HepG2 (cell line): Measurements from ENCODE around the gene FRAS1. TPM values are rescaled to one million over a fixed set of nuclear protein-coding genes. Genes with fewer than 3 reads are reported as not detected.

Experiments
- ATAC-seq: fragments of 200-7000 bp; cut with Tn5 transposase; 3 replicates; pipeline ENCODE4 v1.9.1; 2020; ENCODE audit warnings: mild to moderate bottlenecking, moderate library complexity
- BruUV-seq: library from RNA; stranded (reverse); fragments of 400-500 nt; replicated peaks from 2 replicates; lab custom pipeline; 2021; lab: Mats Ljungman, UMichigan
- CTCF ChIA-PET: fragments of 300-600 bp; formaldehyde crosslinking; extraction: SDS; loops from one replicate; lab custom pipeline; 2021; ENCODE audit warnings: low total read pairs, inconsistent platforms, low intra/inter-chr PET ratio; lab: Yijun Ruan, JAX
- POLR2A ChIA-PET: fragments of 350-600 bp; sonication (Branson Sonifier 250); formaldehyde crosslinking; loops from one replicate; lab custom pipeline; 2020; ENCODE audit warnings: antibody characterized with exemption, inconsistent platforms; lab: Yijun Ruan, JAX
- DNase-seq: peaks from one replicate; pipeline ENCODE4 v3.0.0-alpha.2; 2015; ENCODE audit warnings: low spot score
- FAIRE-seq: peaks from 3 replicates; lab custom pipeline; 2011; peaks lifted over from hg19 to GRCh38; lab: Jason Lieb, UNC
- H2AFZ ChIP-seq: one replicate; pipeline ENCODE4 v1.6.1; 2011; ENCODE audit warnings: low read length, inconsistent platforms
- H3K27ac ChIP-seq: fragments of 300-600 bp; 3 replicates; pipeline ENCODE4 v1.8.0; 2011; ENCODE audit warnings: mixed run types, mild to moderate bottlenecking, mixed read lengths, low read length, inconsistent platforms; ENCODE audit not compliant: insufficient read depth; ENCODE audit errors: extremely low read length
- H3K27me3 ChIP-seq, 2 experiments: fragments of 200-600 bp in 1 of 2; 2 replicates in 1 of 2; 3 replicates in 1 of 2; pipeline versions ENCODE4 v1.6.0 to v1.8.0; 2011; ENCODE audit warnings: low read length in 2 of 2, mild to moderate bottlenecking in 2 of 2, moderate library complexity in 2 of 2, inconsistent platforms in 1 of 2; ENCODE audit not compliant: insufficient read depth in 2 of 2, control insufficient read depth in 1 of 2
- H3K36me3 ChIP-seq, 2 experiments: fragments of 200-600 bp in 1 of 2; replicated peaks in 1 of 2; 2 replicates in 1 of 2; 3 replicates in 1 of 2; pipeline versions ENCODE4 v1.5.1 to v1.8.0; 2011; ENCODE audit warnings: low read length in 2 of 2, inconsistent platforms in 1 of 2; ENCODE audit not compliant: insufficient read depth in 2 of 2, control insufficient read depth in 1 of 2
- H3K4me1 ChIP-seq: 2 replicates; pipeline ENCODE4 v1.5.1; 2012; ENCODE audit warnings: low read length, inconsistent platforms; ENCODE audit not compliant: insufficient read depth
- H3K4me2 ChIP-seq: 2 replicates; pipeline ENCODE4 v1.6.0; 2011; ENCODE audit warnings: low read depth, low read length, inconsistent platforms
- H3K4me3 ChIP-seq, 3 experiments: fragments of 200-600 bp in 1 of 3; sonication (generic), shearing (Covaris generic) in 1 of 3; replicated peaks in 1 of 3; 2 replicates each; pipeline ENCODE4 v1.5.1; 2011 to 2016; ENCODE audit warnings: low read length in 3 of 3, inconsistent platforms in 2 of 3, low read depth in 2 of 3, mild to moderate bottlenecking in 2 of 3, control low read depth in 1 of 3, mixed read lengths in 1 of 3; ENCODE audit not compliant: insufficient read depth in 1 of 3
- H3K79me2 ChIP-seq: one replicate; pipeline ENCODE4 v1.6.1; 2011; ENCODE audit warnings: low read length, inconsistent platforms; ENCODE audit not compliant: insufficient read depth
- H3K9ac ChIP-seq: 2 replicates; pipeline ENCODE4 v1.6.0; 2011; ENCODE audit warnings: mild to moderate bottlenecking, low read depth, low read length, inconsistent platforms; ENCODE audit not compliant: insufficient read depth
- H3K9me3 ChIP-seq: 2 replicates; pipeline ENCODE4 v1.5.1; 2012; ENCODE audit warnings: mild to moderate bottlenecking, low read length
- H4K20me1 ChIP-seq: 2 replicates; pipeline ENCODE4 v1.6.0; 2011; ENCODE audit warnings: inconsistent platforms, mild to moderate bottlenecking, low read length, moderate library complexity; ENCODE audit not compliant: insufficient read depth
- HOXA7 ChIP-seq: sonication (generic); formaldehyde crosslinking; IDR thresholded peaks from 2 replicates; pipeline ENCODE4 v1.8.1; 2022; ENCODE audit warnings: mild to moderate bottlenecking, missing genetic modification reagents, moderate library complexity
- MBNL3 ChIP-seq: fragments of 250-450 bp; sonication (Bioruptor Pico); conservative IDR thresholded peaks from 2 replicates; pipeline ENCODE4 v1.8.0; 2022; ENCODE audit warnings: mild to moderate bottlenecking, inconsistent platforms
- THYN1 ChIP-seq: sonication (generic); formaldehyde crosslinking; IDR thresholded peaks from 2 replicates; pipeline ENCODE4 v1.8.1; 2023; ENCODE audit warnings: low read depth, mild to moderate bottlenecking, moderate library complexity, missing genetic modification reagents, borderline replicate concordance
- ZBTB43 ChIP-seq: sonication (generic); formaldehyde crosslinking; conservative IDR thresholded peaks from 2 replicates; pipeline ENCODE4 v1.4.0; 2020; ENCODE audit warnings: missing genetic modification reagents
- ZFP37 ChIP-seq: sonication (generic); formaldehyde crosslinking; IDR thresholded peaks from 2 replicates; pipeline ENCODE4 v1.4.0; 2020; ENCODE audit warnings: missing genetic modification reagents, borderline replicate concordance
- ZFY ChIP-seq: sonication (generic); formaldehyde crosslinking; IDR thresholded peaks from 2 replicates; pipeline ENCODE4 v1.4.0; 2020; ENCODE audit warnings: missing genetic modification reagents
- ZNF205 ChIP-seq: IDR thresholded peaks from 2 replicates; pipeline ENCODE4 v1.6.1; 2018; ENCODE audit warnings: missing biosample characterization, missing genetic modification reagents
- ZNF546 ChIP-seq: sonication (generic); formaldehyde crosslinking; conservative IDR thresholded peaks from 2 replicates; pipeline ENCODE4 v1.8.1; 2023; ENCODE audit warnings: mild to moderate bottlenecking, missing genetic modification reagents
- ZNF7 ChIP-seq: IDR thresholded peaks from 2 replicates; pipeline ENCODE4 v1.6.1; 2016; ENCODE audit warnings: missing biosample characterization, missing genetic modification reagents
- WGBS: methylation state at CpG from one replicate; pipeline ENCODE4 v1.1.6; 2017; ENCODE audit warnings: low lambda C conversion rate; 5-methylcytosine and 5-hydroxymethylcytosine counted together
- in situ Hi-C: cut with HindIII; loops from 2 replicates; pipeline ENCODE4 v1.10.0; 2017; ENCODE audit warnings: low pct_unique_long_range_greater_than_20kb; ENCODE audit not compliant: extremely low pct_ligation_motif_present
- intact Hi-C: fragments of 100-400 bp; cut with micrococcal nuclease; formaldehyde crosslinking; loops from one replicate; pipeline ENCODE4 v1.10.0; 2022; ENCODE audit not compliant: unreplicated experiment
- polyA plus RNA-seq, 8 experiments: library from polyadenylated mRNA; depleted of rRNA in 3 of 8; stranded (reverse) in 7 of 8; unstranded in 1 of 8; fragments of >200 nt; fragmentation: Illumina TruSeq in 4 of 8; extraction: Trizol in 4 of 8; gene quantifications; 2 replicates each; pipeline versions ENCODE4 v1.2.1 to v1.2.3, GENCODE V29; 2011 to 2016; ENCODE audit warnings: low read depth in 4 of 8, missing spikeins in 1 of 8, mixed read lengths in 1 of 8; ENCODE audit not compliant: insufficient read depth in 1 of 8
- total RNA-seq, 5 experiments: library from RNA; depleted of rRNA; stranded (reverse); fragments of >200 nt; fragmentation: Illumina TruSeq; extraction: Trizol; gene quantifications; 2 replicates each; pipeline ENCODE4 v1.2.3, GENCODE V29; 2016; ENCODE audit warnings: low read depth in 1 of 5
- TF ChIP-seq, protein P1 (sequence below): sonication (generic); formaldehyde crosslinking; IDR thresholded peaks from one replicate; pipeline ENCODE4 v1.5.1; 2020; ENCODE audit warnings: mild to moderate bottlenecking, missing genetic modification reagents; ENCODE audit errors: not compliant biosample characterization
- TF ChIP-seq, protein P2 (sequence below): sonication (generic); formaldehyde crosslinking; IDR thresholded peaks from 2 replicates; pipeline ENCODE4 v1.4.0; 2020; ENCODE audit warnings: mild to moderate bottlenecking, missing genetic modification reagents, borderline replicate concordance

Gene FRAS1
- total and polyA plus RNA-seq, 2 of the 13 experiments (the other 11 are each of a cell fraction or from before 2014, with no cell fraction given), result 22.5 to 31.6 TPM

DNA sequence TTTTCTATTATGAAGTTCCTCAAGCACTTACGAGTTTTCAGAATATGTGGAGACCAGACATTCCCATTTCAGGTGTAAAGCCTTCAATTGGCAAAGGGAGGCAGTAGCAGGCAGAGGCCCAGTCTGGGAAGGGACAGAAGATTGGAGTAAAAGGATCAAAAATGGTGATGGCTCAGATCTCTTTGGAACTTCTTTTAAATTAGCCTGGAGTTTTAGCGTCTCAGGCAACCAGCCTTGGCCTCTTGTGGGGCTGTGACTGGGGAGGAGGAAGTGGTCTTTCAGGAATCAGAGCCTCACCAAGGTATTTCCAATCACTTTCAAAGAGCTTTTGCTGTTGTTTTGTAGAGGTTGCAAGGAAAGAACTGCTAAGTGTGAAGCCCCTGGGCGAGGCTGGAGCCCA lies 239.1 kb downstream of the FRAS1 start:
- no TSS peak for BruUV-seq
- no peak for ATAC-seq
- intact Hi-C loops, result loop anchor here (10.0 kb wide), 1 partner anchor 241 kb away; the partner anchor contains the start of gene FRAS1
- H3K4me2 ChIP-seq, result no peak overlapping the region
- H2AFZ ChIP-seq, result no peak overlapping the region
- no peak overlapping the region for H3K27ac ChIP-seq
- CTCF ChIA-PET, result no interaction called here
- H3K4me3 ChIP-seq, result no peak overlapping the region
- H3K36me3 ChIP-seq, result peaks cover 10 to 30% of the 10 kb centered on the region in 2 experiments; a peak in 3 of 5 replicates
- H3K9me3 ChIP-seq, result no peaks in the 10 kb centered on the region
- POLR2A ChIA-PET, result no interaction called here
- H3K4me1 ChIP-seq, result peaks cover 24% of the 10 kb centered on the region
- H3K79me2 ChIP-seq, result no peaks in the 10 kb centered on the region
- no peaks in the 10 kb centered on the region for H3K27me3 ChIP-seq
- no peak for DNase-seq
- H3K9ac ChIP-seq, result no peak overlapping the region
- H4K20me1 ChIP-seq, result no peaks in the 10 kb centered on the region
- in situ Hi-C loops, result no loop called here
- WGBS, result 98% methylated on average over 3 of the region's 3 CpGs
- no peak for FAIRE-seq
- TF ChIP-seq ZNF205 (CRISPR knock-in tag) (no peak), HOXA7 (CRISPR knock-in tag) (no peak), ZNF546 (CRISPR knock-in tag) (no peak), MBNL3 (CRISPR knock-in tag) (no peak), ZFP37 (CRISPR knock-in tag) (no peak), ZNF7 (CRISPR knock-in tag) (no peak), ZFY (CRISPR knock-in tag) (no peak), ZBTB43 (CRISPR knock-in tag) (no peak), THYN1 (CRISPR knock-in tag) (no peak)
- TF ChIP-seq, protein P1, sequence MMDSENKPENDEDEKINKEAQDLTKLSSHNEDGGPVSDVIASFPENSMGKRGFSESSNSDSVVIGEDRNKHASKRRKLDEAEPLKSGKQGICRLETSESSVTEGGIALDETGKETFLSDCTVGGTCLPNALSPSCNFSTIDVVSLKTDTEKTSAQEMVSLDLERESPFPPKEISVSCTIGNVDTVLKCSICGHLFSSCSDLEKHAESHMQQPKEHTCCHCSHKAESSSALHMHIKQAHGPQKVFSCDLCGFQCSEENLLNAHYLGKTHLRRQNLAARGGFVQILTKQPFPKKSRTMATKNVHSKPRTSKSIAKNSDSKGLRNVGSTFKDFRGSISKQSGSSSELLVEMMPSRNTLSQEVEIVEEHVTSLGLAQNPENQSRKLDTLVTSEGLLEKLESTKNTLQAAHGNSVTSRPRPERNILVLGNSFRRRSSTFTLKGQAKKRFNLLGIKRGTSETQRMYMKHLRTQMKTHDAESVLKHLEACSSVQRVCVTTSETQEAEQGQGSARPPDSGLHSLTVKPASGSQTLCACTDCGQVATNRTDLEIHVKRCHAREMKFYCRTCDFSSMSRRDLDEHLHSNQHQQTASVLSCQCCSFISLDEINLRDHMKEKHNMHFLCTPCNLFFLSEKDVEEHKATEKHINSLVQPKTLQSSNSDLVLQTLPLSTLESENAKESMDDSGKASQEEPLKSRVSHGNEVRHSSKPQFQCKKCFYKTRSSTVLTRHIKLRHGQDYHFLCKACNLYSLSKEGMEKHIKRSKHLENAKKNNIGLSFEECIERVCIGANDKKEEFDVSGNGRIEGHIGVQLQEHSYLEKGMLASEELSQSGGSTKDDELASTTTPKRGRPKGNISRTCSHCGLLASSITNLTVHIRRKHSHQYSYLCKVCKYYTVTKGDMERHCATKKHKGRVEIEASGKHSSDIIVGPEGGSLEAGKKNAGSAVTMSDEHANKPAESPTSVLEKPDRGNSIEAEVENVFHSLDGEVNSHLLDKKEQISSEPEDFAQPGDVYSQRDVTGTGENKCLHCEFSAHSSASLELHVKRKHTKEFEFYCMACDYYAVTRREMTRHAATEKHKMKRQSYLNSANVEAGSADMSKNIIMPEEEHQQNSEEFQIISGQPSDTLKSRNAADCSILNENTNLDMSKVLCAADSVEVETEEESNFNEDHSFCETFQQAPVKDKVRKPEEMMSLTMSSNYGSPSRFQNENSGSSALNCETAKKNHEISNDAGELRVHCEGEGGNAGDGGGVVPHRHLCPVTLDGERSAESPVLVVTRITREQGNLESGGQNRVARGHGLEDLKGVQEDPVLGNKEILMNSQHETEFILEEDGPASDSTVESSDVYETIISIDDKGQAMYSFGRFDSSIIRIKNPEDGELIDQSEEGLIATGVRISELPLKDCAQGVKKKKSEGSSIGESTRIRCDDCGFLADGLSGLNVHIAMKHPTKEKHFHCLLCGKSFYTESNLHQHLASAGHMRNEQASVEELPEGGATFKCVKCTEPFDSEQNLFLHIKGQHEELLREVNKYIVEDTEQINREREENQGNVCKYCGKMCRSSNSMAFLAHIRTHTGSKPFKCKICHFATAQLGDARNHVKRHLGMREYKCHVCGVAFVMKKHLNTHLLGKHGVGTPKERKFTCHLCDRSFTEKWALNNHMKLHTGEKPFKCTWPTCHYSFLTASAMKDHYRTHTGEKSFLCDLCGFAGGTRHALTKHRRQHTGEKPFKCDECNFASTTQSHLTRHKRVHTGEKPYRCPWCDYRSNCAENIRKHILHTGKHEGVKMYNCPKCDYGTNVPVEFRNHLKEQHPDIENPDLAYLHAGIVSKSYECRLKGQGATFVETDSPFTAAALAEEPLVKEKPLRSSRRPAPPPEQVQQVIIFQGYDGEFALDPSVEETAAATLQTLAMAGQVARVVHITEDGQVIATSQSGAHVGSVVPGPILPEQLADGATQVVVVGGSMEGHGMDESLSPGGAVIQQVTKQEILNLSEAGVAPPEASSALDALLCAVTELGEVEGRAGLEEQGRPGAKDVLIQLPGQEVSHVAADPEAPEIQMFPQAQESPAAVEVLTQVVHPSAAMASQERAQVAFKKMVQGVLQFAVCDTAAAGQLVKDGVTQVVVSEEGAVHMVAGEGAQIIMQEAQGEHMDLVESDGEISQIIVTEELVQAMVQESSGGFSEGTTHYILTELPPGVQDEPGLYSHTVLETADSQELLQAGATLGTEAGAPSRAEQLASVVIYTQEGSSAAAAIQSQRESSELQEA, result no peak
- TF ChIP-seq, protein P2, sequence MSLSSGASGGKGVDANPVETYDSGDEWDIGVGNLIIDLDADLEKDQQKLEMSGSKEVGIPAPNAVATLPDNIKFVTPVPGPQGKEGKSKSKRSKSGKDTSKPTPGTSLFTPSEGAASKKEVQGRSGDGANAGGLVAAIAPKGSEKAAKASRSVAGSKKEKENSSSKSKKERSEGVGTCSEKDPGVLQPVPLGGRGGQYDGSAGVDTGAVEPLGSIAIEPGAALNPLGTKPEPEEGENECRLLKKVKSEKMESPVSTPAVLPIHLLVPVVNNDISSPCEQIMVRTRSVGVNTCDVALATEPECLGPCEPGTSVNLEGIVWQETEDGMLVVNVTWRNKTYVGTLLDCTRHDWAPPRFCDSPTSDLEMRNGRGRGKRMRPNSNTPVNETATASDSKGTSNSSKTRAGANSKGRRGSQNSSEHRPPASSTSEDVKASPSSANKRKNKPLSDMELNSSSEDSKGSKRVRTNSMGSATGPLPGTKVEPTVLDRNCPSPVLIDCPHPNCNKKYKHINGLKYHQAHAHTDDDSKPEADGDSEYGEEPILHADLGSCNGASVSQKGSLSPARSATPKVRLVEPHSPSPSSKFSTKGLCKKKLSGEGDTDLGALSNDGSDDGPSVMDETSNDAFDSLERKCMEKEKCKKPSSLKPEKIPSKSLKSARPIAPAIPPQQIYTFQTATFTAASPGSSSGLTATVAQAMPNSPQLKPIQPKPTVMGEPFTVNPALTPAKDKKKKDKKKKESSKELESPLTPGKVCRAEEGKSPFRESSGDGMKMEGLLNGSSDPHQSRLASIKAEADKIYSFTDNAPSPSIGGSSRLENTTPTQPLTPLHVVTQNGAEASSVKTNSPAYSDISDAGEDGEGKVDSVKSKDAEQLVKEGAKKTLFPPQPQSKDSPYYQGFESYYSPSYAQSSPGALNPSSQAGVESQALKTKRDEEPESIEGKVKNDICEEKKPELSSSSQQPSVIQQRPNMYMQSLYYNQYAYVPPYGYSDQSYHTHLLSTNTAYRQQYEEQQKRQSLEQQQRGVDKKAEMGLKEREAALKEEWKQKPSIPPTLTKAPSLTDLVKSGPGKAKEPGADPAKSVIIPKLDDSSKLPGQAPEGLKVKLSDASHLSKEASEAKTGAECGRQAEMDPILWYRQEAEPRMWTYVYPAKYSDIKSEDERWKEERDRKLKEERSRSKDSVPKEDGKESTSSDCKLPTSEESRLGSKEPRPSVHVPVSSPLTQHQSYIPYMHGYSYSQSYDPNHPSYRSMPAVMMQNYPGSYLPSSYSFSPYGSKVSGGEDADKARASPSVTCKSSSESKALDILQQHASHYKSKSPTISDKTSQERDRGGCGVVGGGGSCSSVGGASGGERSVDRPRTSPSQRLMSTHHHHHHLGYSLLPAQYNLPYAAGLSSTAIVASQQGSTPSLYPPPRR (CRISPR knock-in tag), result no peak
